ENCODE data around the gene PRR35. TPM values are rescaled to one million over a fixed set of nuclear protein-coding genes. Genes with fewer than 3 reads are reported as not detected.
A peak's percentile ranks its signal among the peaks of the same experiment; 100 is the strongest.

PRR35 gene
- total and polyA plus RNA-seq, 4 donors = not detected

GRCh38 chr16:595094-595528 is 34.9 kb downstream of the PRR35 start:
- WGBS = 92% methylated on average over 18 of the region's 18 CpGs
- Histone ChIP-seq H3K36me3 (ENCODE audit: control insufficient read depth in 4 of 4, insufficient read depth in 3 of 4, low read depth in 1 of 4, low read length in 3 of 4) (peaks cover 0 to 3% (median 2%) of the 10 kb centered on the region in 4 donors), H3K27ac (ENCODE audit: low read depth in 1 of 2, low read length in 2 of 2) (peak overlapping the region; percentile 42 to 92), H3K4me3 (ENCODE audit: low read depth in 1 of 3, low read length in 3 of 3) (no peak overlapping the region), H3K4me1 (ENCODE audit: control insufficient read depth in 4 of 4, insufficient read depth in 4 of 4, low read length in 3 of 4) (peaks cover 24 to 74% (median 62%) of the 10 kb centered on the region in 4 donors), H3K27me3 (ENCODE audit: control insufficient read depth in 4 of 4, insufficient read depth in 4 of 4, low read length in 3 of 4) (no peaks in the 10 kb centered on the region), H3K9me3 (ENCODE audit: control insufficient read depth in 4 of 4, low read length in 3 of 4) (no peaks in the 10 kb centered on the region), H3K9ac (ENCODE audit: low read depth in 1 of 2, low read length in 2 of 2) (no peak overlapping the region)
- DNase-seq (ENCODE audit: low spot score) = no peak
- TF ChIP-seq HNF4G (IDR thresholded peaks at IDR 0.05) (no peak), RXRA (IDR thresholded peaks at IDR 0.05) (no peak), JUND (IDR thresholded peaks at IDR 0.05) (no peak), REST (IDR thresholded peaks at IDR 0.05) (no peak), EGR1 (IDR thresholded peaks at IDR 0.05; ENCODE audit: low read depth in 2 of 2) (no peak), FOXA1 (IDR thresholded peaks at IDR 0.05) (no peak), RAD21 (IDR thresholded peaks at IDR 0.05) (no peak), SP1 (IDR thresholded peaks at IDR 0.05) (no peak), CTCF (IDR thresholded peaks at IDR 0.05; ENCODE audit: low read depth, low read length, missing input control) (no peak), HNF4A (conservative IDR thresholded peaks at IDR 0.05) (no peak), YY1 (IDR thresholded peaks at IDR 0.05) (no peak), ATF3 (IDR thresholded peaks at IDR 0.05) (no peak), NR2F2 (IDR thresholded peaks at IDR 0.05) (no peak), GABPA (IDR thresholded peaks at IDR 0.05 in 1 of 2, conservative IDR thresholded peaks at IDR 0.05 in 1 of 2) (no peak)

GRCh38 chr16:595942-596735 is 35.9 kb downstream of the PRR35 start:
- peaks cover 0 to 4% (median 2%) of the 10 kb centered on the region in 4 donors for H3K36me3 ChIP-seq (ENCODE audit: control insufficient read depth in 4 of 4, insufficient read depth in 3 of 4, low read depth in 1 of 4, low read length in 3 of 4)

More at GRCh38 chr16:595942-596735, 35.9 kb downstream of the PRR35 start:
- no peak overlapping the region for H3K4me3 ChIP-seq (ENCODE audit: low read depth in 1 of 3, low read length in 3 of 3)
- peak overlapping the region; percentile 42 to 92 for H3K27ac ChIP-seq (ENCODE audit: low read depth in 1 of 2, low read length in 2 of 2)
- H3K27me3 ChIP-seq (ENCODE audit: control insufficient read depth in 4 of 4, insufficient read depth in 4 of 4, low read length in 3 of 4) = no peaks in the 10 kb centered on the region
- no peaks in the 10 kb centered on the region for H3K9me3 ChIP-seq (ENCODE audit: control insufficient read depth in 4 of 4, low read length in 3 of 4)
- H3K4me1 ChIP-seq (ENCODE audit: control insufficient read depth in 4 of 4, insufficient read depth in 4 of 4, low read length in 3 of 4) = peaks cover 24 to 66% (median 56%) of the 10 kb centered on the region in 4 donors
- H3K9ac ChIP-seq (ENCODE audit: low read depth in 1 of 2, low read length in 2 of 2) = no peak overlapping the region
- TF ChIP-seq MAX (IDR thresholded peaks at IDR 0.05) (peak; percentile 55), YY1 (IDR thresholded peaks at IDR 0.05) (peak; percentile 88), EGR1 (IDR thresholded peaks at IDR 0.05; ENCODE audit: low read depth in 2 of 2) (no peak), GABPA (IDR thresholded peaks at IDR 0.05 in 1 of 2, conservative IDR thresholded peaks at IDR 0.05 in 1 of 2) (peak in 1 of 2 donors; percentile 36), REST (IDR thresholded peaks at IDR 0.05) (peak; percentile 24), RAD21 (IDR thresholded peaks at IDR 0.05) (peak in 1 of 2 donors; percentile 23), JUND (IDR thresholded peaks at IDR 0.05) (peak in 1 of 2 donors; percentile 48), HNF4G (IDR thresholded peaks at IDR 0.05) (no peak), HNF4A (conservative IDR thresholded peaks at IDR 0.05) (peak in 1 of 2 donors; percentile 81), RXRA (IDR thresholded peaks at IDR 0.05) (peak in 1 of 2 donors; percentile 85), FOXA2 (IDR thresholded peaks at IDR 0.05) (peak; percentile 55)
- 74% methylated on average over 34 of the region's 34 CpGs for WGBS
- DNase-seq (ENCODE audit: low spot score) = no peak
